Loucy (cell line): Measurements from ENCODE around the gene TREML1.

Source experiments
- H2AFZ ChIP-seq: fragments of 200-600 bp; sonication (generic); 2 replicates; pipeline ENCODE4 v1.6.0; 2016; ENCODE audit warnings: antibody characterized with exemption, mild to moderate bottlenecking, low read length, moderate library complexity
- H3F3A ChIP-seq: fragments of 200-600 bp; 2 replicates; pipeline ENCODE4 v1.6.0; 2016; ENCODE audit warnings: antibody characterized with exemption, low read depth, mild to moderate bottlenecking
- H3K27me3 ChIP-seq: fragments of 200-600 bp; sonication (generic); 2 replicates; pipeline ENCODE4 v1.6.1; 2014; ENCODE audit warnings: low read length, mild to moderate bottlenecking; ENCODE audit not compliant: insufficient read depth, poor library complexity, severe bottlenecking
- H3K36me3 ChIP-seq: fragments of 200-600 bp; sonication (generic); 2 replicates; pipeline ENCODE4 v1.6.1; 2016; ENCODE audit warnings: low read length; ENCODE audit not compliant: insufficient read depth
- H3K4me1 ChIP-seq: fragments of 200-600 bp; sonication (generic); 2 replicates; pipeline ENCODE4 v1.5.1; 2014; ENCODE audit warnings: low read length, mild to moderate bottlenecking; ENCODE audit not compliant: insufficient read depth, poor library complexity, severe bottlenecking
- H3K4me2 ChIP-seq: fragments of 200-600 bp; sonication (generic); 2 replicates; pipeline ENCODE4 v1.6.0; 2014; ENCODE audit warnings: antibody characterized with exemption, low read length, low read depth, mild to moderate bottlenecking; ENCODE audit not compliant: poor library complexity, severe bottlenecking
- H3K4me3 ChIP-seq: fragments of 200-600 bp; sonication (generic); 2 replicates; pipeline ENCODE4 v1.5.1; 2014; ENCODE audit warnings: low read length, mild to moderate bottlenecking, mixed read lengths; ENCODE audit not compliant: poor library complexity, severe bottlenecking
- H3K79me2 ChIP-seq: fragments of 200-600 bp; sonication (generic); 2 replicates; pipeline ENCODE4 v1.6.1; 2014; ENCODE audit warnings: low read length; ENCODE audit not compliant: insufficient read depth
- H3K9ac ChIP-seq: fragments of 200-600 bp; sonication (generic); 2 replicates; pipeline ENCODE4 v1.6.0; 2014; ENCODE audit warnings: mild to moderate bottlenecking, low read depth, low read length, moderate library complexity; ENCODE audit not compliant: poor library complexity, severe bottlenecking
- H3K9me2 ChIP-seq: fragments of 200-600 bp; sonication (generic); replicated peaks from 2 replicates; pipeline ENCODE4 v1.6.1; 2016; ENCODE audit warnings: low read depth, low read length, mixed read lengths
- H3K9me3 ChIP-seq: fragments of 200-600 bp; sonication (generic); 2 replicates; pipeline ENCODE4 v1.6.1; 2014; ENCODE audit warnings: mild to moderate bottlenecking, antibody characterized with exemption, low read length, low read depth; ENCODE audit not compliant: insufficient read depth
- H4K20me1 ChIP-seq: fragments of 200-600 bp; sonication (generic); 2 replicates; pipeline ENCODE4 v1.6.0; 2014; ENCODE audit warnings: antibody characterized with exemption, low read length, mild to moderate bottlenecking; ENCODE audit not compliant: insufficient read depth, poor library complexity, severe bottlenecking
- CTCF ChIP-seq: fragments of 200-600 bp; sonication (generic); conservative IDR thresholded peaks from 2 replicates; pipeline ENCODE4 v1.5.1; 2014; ENCODE audit warnings: mild to moderate bottlenecking, antibody characterized with exemption, low read length
- EZH2phosphoT487 ChIP-seq: fragments of 200-600 bp; IDR thresholded peaks from 2 replicates; pipeline ENCODE4 v1.6.1; 2018; ENCODE audit warnings: antibody characterized with exemption, mild to moderate bottlenecking, moderate library complexity, borderline replicate concordance

The TREML1 gene

DNA sequence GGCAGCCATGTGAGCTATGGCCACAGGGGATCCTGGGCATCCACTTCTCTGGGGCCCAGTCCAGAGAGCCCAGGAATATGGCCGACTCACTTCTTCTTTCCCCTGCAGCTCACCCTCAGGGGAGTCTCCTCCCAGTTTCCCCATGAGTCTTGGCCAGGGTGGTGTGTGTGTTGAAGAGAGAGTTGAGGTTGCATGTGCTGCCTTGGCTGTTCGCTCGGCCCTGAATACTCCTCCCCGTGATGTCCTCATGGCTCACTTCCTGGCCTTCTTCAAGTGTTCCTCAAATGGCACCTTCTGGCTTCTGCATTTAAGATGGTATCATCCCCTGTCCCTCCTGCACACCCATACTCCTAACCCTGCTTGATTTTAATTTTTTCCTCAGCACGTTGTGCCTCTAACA is 3.2 kb upstream of the TREML1 start:
- TF ChIP-seq EZH2phosphoT487 (no peak), CTCF (no peak)
- Histone ChIP-seq H3K27me3 (no peaks in the 10 kb centered on the region), H2AFZ (no peak overlapping the region), H4K20me1 (no peaks in the 10 kb centered on the region), H3F3A (no peaks in the 10 kb centered on the region), H3K9me3 (no peaks in the 10 kb centered on the region), H3K4me1 (no peaks in the 10 kb centered on the region), H3K9ac (no peak overlapping the region), H3K4me3 (no peak overlapping the region), H3K9me2 (no peaks in the 10 kb centered on the region), H3K79me2 (no peaks in the 10 kb centered on the region), H3K36me3 (no peaks in the 10 kb centered on the region), H3K4me2 (no peak overlapping the region)

- no peaks in the 10 kb centered on the region for H4K20me1 ChIP-seq
- no peak overlapping the region for H2AFZ ChIP-seq
- H3K4me1 ChIP-seq, result no peaks in the 10 kb centered on the region
- no peaks in the 10 kb centered on the region for H3K36me3 ChIP-seq
- no peaks in the 10 kb centered on the region for H3K27me3 ChIP-seq
- H3F3A ChIP-seq, result no peaks in the 10 kb centered on the region
- TF ChIP-seq CTCF (no peak), EZH2phosphoT487 (no peak)
- H3K4me3 ChIP-seq, result no peak overlapping the region
- no peaks in the 10 kb centered on the region for H3K9me3 ChIP-seq
- H3K79me2 ChIP-seq, result no peaks in the 10 kb centered on the region
- no peak overlapping the region for H3K4me2 ChIP-seq
- no peak overlapping the region for H3K9ac ChIP-seq
- H3K9me2 ChIP-seq, result no peaks in the 10 kb centered on the region
These were observed 2.6 kb upstream of the TREML1 start for GRCh38 chr6:41156771-41157170.

GRCh38 chr6:41156001-41156400 is 1.9 kb upstream of the TREML1 start:
- no peak overlapping the region for H3K4me2 ChIP-seq
- no peaks in the 10 kb centered on the region for H3K4me1 ChIP-seq
- no peaks in the 10 kb centered on the region for H3K27me3 ChIP-seq
- no peaks in the 10 kb centered on the region for H3F3A ChIP-seq
- no peaks in the 10 kb centered on the region for H4K20me1 ChIP-seq
- no peaks in the 10 kb centered on the region for H3K9me3 ChIP-seq
- no peak overlapping the region for H3K9ac ChIP-seq
- H3K9me2 ChIP-seq, result no peaks in the 10 kb centered on the region
- no peaks in the 10 kb centered on the region for H3K79me2 ChIP-seq
- TF ChIP-seq CTCF (no peak), EZH2phosphoT487 (no peak)
- no peak overlapping the region for H3K4me3 ChIP-seq
- H3K36me3 ChIP-seq, result no peaks in the 10 kb centered on the region
- no peak overlapping the region for H2AFZ ChIP-seq
